Lung (tissue), 12 donors: ENCODE results near the gene FAM76B. TPM values are rescaled to one million over a fixed set of nuclear protein-coding genes. Genes with fewer than 3 reads are reported as not detected.

Experiments
- ATAC-seq: fragments of 200-7000 bp; cut with Tn5 transposase; one replicate; pipeline ENCODE4 v1.9.1; 2020; ENCODE audit warnings: moderate number of reproducible peaks; ENCODE audit not compliant: insufficient read depth, low FRiP score
- DNase-seq, 3 donors: peaks; one replicate each; pipeline ENCODE4 v3.0.0-alpha.2; 2013 to 2017
- H3K27ac ChIP-seq, 2 donors: one replicate each; pipeline ENCODE4 v1.5.1; 2013; ENCODE audit warnings: mild to moderate bottlenecking in 2 of 2, moderate library complexity in 2 of 2, control low read depth in 1 of 2, inconsistent platforms in 1 of 2, low read depth in 1 of 2, low read length in 1 of 2
- H3K27me3 ChIP-seq, 3 donors: one replicate each; pipeline ENCODE4 v1.5.1; 2013; ENCODE audit warnings: low read length in 2 of 3; ENCODE audit not compliant: control insufficient read depth in 3 of 3, insufficient read depth in 3 of 3
- H3K36me3 ChIP-seq, 4 donors: one replicate each; pipeline ENCODE4 v1.5.1; 2013; ENCODE audit warnings: low read length in 4 of 4, mild to moderate bottlenecking in 1 of 4, moderate library complexity in 1 of 4; ENCODE audit not compliant: control insufficient read depth in 4 of 4, insufficient read depth in 4 of 4
- H3K4me1 ChIP-seq, 5 donors: one replicate each; pipeline ENCODE4 v1.5.1; 2013; ENCODE audit warnings: low read length in 5 of 5, mild to moderate bottlenecking in 2 of 5, moderate library complexity in 1 of 5; ENCODE audit not compliant: control insufficient read depth in 5 of 5, insufficient read depth in 5 of 5
- H3K4me3 ChIP-seq: one replicate; pipeline ENCODE4 v1.5.1; 2013; ENCODE audit warnings: mild to moderate bottlenecking, control low read depth, moderate library complexity
- H3K9ac ChIP-seq, 2 donors: one replicate each; pipeline ENCODE4 v1.5.1; 2013; ENCODE audit warnings: low read length in 2 of 2, control low read depth in 1 of 2; ENCODE audit not compliant: insufficient read depth in 1 of 2
- H3K9me3 ChIP-seq, 4 donors: one replicate each; pipeline ENCODE4 v1.5.1; 2013; ENCODE audit warnings: low read length in 3 of 4, mild to moderate bottlenecking in 1 of 4, moderate library complexity in 1 of 4; ENCODE audit not compliant: control insufficient read depth in 4 of 4, insufficient read depth in 3 of 4
- CTCF ChIP-seq: IDR thresholded peaks from 2 replicates; pipeline ENCODE4 v1.5.1; 2012; ENCODE audit warnings: mild to moderate bottlenecking; ENCODE audit errors: control extremely low read depth, extremely low read depth
- WGBS, 2 donors: extraction: QIAGEN DNeasy Blood & Tissue Kit; methylation state at CpG; one replicate each; pipeline ENCODE4 v1.1.7; 2013; 5-methylcytosine and 5-hydroxymethylcytosine counted together
- polyA plus RNA-seq, 2 donors: library from polyadenylated mRNA; stranded (reverse); fragments of 200-250 nt; gene quantifications; one replicate each; pipeline ENCODE4 v1.2.1, GENCODE V29; 2013
- total RNA-seq, 2 donors: library from RNA; depleted of rRNA in 1 of 2; stranded (reverse); fragments of >200 nt in 1 of 2; gene quantifications; one replicate each; pipeline ENCODE4 v1.2.1, GENCODE V29; 2014 to 2021
- donor health status: control.
- donor health status: control.
- donor health status: Bipolar disorder and iron deficiency.
- donor health status: healthy.
- donor health status: DM: yes; HTN: yes; CAD: no.

The FAM76B gene
- total and polyA plus RNA-seq, 4 donors, result 10.2 to 54.0 (median 17.0) TPM

GRCh38 chr11:95762534-95762933 lies 27.0 kb downstream of the FAM76B start:
- Histone ChIP-seq H3K27ac (no peak overlapping the region), H3K36me3 (peaks cover 0 to 1% (median 0%) of the 10 kb centered on the region in 4 donors), H3K27me3 (peaks cover 0 to 2% (median 0%) of the 10 kb centered on the region in 3 donors), H3K4me3 (no peak overlapping the region), H3K9me3 (no peaks in the 10 kb centered on the region), H3K9ac (no peak overlapping the region), H3K4me1 (no peaks in the 10 kb centered on the region)
- no peak for TF ChIP-seq CTCF
- no peak for DNase-seq
- WGBS, 2 donors, result 89 to 91% methylated on average over 3 of the region's 3 CpGs
- no peak for ATAC-seq

GRCh38 chr11:95760941-95761340 lies 28.6 kb downstream of the FAM76B start:
- peaks cover 0 to 2% (median 0%) of the 10 kb centered on the region in 3 donors for H3K27me3 ChIP-seq
- H3K9ac ChIP-seq, result no peak overlapping the region
- ATAC-seq, result no peak
- no peak overlapping the region for H3K4me3 ChIP-seq
- H3K4me1 ChIP-seq, result no peaks in the 10 kb centered on the region
- 70 to 78% methylated on average over 1 of the region's 1 CpG for WGBS, 2 donors
- H3K36me3 ChIP-seq, result no peaks in the 10 kb centered on the region
- no peak for TF ChIP-seq CTCF
- H3K9me3 ChIP-seq, result peaks cover 0 to 2% (median 0%) of the 10 kb centered on the region in 4 donors
- peak in 1 of 3 donors; percentile 13 for DNase-seq
- no peak overlapping the region for H3K27ac ChIP-seq

GRCh38 chr11:95751515-95751914 lies 38.1 kb downstream of the FAM76B start:
- Histone ChIP-seq H3K36me3 (no peaks in the 10 kb centered on the region), H3K27me3 (no peaks in the 10 kb centered on the region), H3K4me1 (no peaks in the 10 kb centered on the region), H3K9me3 (no peaks in the 10 kb centered on the region), H3K9ac (no peak overlapping the region), H3K4me3 (no peak overlapping the region), H3K27ac (no peak overlapping the region)
- 94 to 95% methylated on average over 1 of the region's 1 CpG for WGBS, 2 donors
- ATAC-seq, result no peak
- no peak for TF ChIP-seq CTCF
- no peak for DNase-seq

GRCh38 chr11:95750101-95750500 lies 39.5 kb downstream of the FAM76B start:
- Histone ChIP-seq H3K27me3 (no peaks in the 10 kb centered on the region), H3K36me3 (no peaks in the 10 kb centered on the region), H3K27ac (no peak overlapping the region), H3K4me3 (no peak overlapping the region), H3K9me3 (no peaks in the 10 kb centered on the region), H3K4me1 (no peaks in the 10 kb centered on the region), H3K9ac (no peak overlapping the region)
- 73 to 92% methylated on average over 1 of the region's 1 CpG for WGBS, 2 donors
- ATAC-seq, result no peak
- no peak for TF ChIP-seq CTCF
- no peak for DNase-seq
